GM18511 (cell line): Measurements from ENCODE around the gene SYNGR4.
"Not testable (repeated sequence)": the region's sequence is repeated elsewhere in the genome, so short reads cannot be mapped to it uniquely, and the experiment has no call there.

Experiments used
- ATAC-seq: cut with Tn5 transposase; IDR thresholded peaks from one replicate; pipeline ENCODE4 v1.9.1; 2021; ENCODE audit warnings: mild to moderate bottlenecking, moderate library complexity; ENCODE audit not compliant: unreplicated experiment

SYNGR4 gene

GRCh38 chr19:48370955-48371354, 6.8 kb downstream of the SYNGR4 start:
- ATAC-seq: no peak

GRCh38 chr19:48371367-48371766, 7.2 kb downstream of the SYNGR4 start:
- ATAC-seq: no peak

- ATAC-seq: not testable (repeated sequence)
Measured at GRCh38 chr19:48371771-48372170, 7.6 kb downstream of the SYNGR4 start.

- no peak for ATAC-seq
Measured at GRCh38 chr19:48372904-48373303, 8.7 kb downstream of the SYNGR4 start.

GRCh38 chr19:48373567-48373966, 9.4 kb downstream of the SYNGR4 start:
- ATAC-seq: no peak

- no peak for ATAC-seq
Measured at GRCh38 chr19:48378194-48378570, 14.0 kb downstream of the SYNGR4 start.

GRCh38 chr19:48379058-48379457, 14.9 kb downstream of the SYNGR4 start:
- ATAC-seq: no peak

- ATAC-seq: no peak
Measured at GRCh38 chr19:48381178-48381950, 17.2 kb downstream of the SYNGR4 start.

- no peak for ATAC-seq
Measured at GRCh38 chr19:48382286-48382685, 18.1 kb downstream of the SYNGR4 start.

- no peak for ATAC-seq
Measured at GRCh38 chr19:48385461-48386087, 21.4 kb downstream of the SYNGR4 start.

GRCh38 chr19:48386981-48387380, 22.8 kb downstream of the SYNGR4 start:
- ATAC-seq: no peak

GRCh38 chr19:48390188-48391099, 26.3 kb downstream of the SYNGR4 start:
- no peak for ATAC-seq

- ATAC-seq: no peak
Measured at GRCh38 chr19:48391100-48392005, 27.2 kb downstream of the SYNGR4 start, which contains the start of gene KDELR1. Gene KDELR1 (minus strand): TSS chr19:48391551. CDS start chr19:48391358, 193 bp downstream.

- ATAC-seq: not testable (repeated sequence)
Measured at GRCh38 chr19:48392006-48392344, 27.8 kb downstream of the SYNGR4 start.

GRCh38 chr19:48392860-48393558, 28.8 kb downstream of the SYNGR4 start:
- no peak for ATAC-seq

- no peak for ATAC-seq
Measured at GRCh38 chr19:48393559-48394330, 29.6 kb downstream of the SYNGR4 start, which contains the start of gene GRIN2D. Gene GRIN2D (plus strand): TSS chr19:48393668. CDS start chr19:48398393, 4,725 bp downstream.

- ATAC-seq: no peak
Measured at GRCh38 chr19:48394331-48395169, 30.4 kb downstream of the SYNGR4 start.

GRCh38 chr19:48395170-48395455, 30.9 kb downstream of the SYNGR4 start:
- no peak for ATAC-seq
